Spleen (tissue), 11 donors: ENCODE measurements around the gene DPYSL5. TPM values are rescaled to one million over a fixed set of nuclear protein-coding genes. Genes with fewer than 3 reads are reported as not detected.

Experiments
- DNase-seq: peaks from one replicate; pipeline ENCODE4 v3.0.0-alpha.2; 2020
- H3K27ac ChIP-seq, 8 donors: fragments of 200-600 bp; sonication (generic) in 7 of 8; 1 replicate in 4 of 8; 2 replicates in 4 of 8; pipeline versions ENCODE4 v1.5.0 to v1.8.0; 2016 to 2021; ENCODE audit warnings: inconsistent platforms in 4 of 8, mild to moderate bottlenecking in 4 of 8, moderate library complexity in 1 of 8
- H3K27me3 ChIP-seq, 7 donors: fragments of 200-600 bp; sonication (generic) in 6 of 7; replicated peaks in 1 of 7; 1 replicate in 4 of 7; 2 replicates in 3 of 7; pipeline versions ENCODE4 v1.5.0 to v1.8.0; 2016 to 2021; ENCODE audit warnings: inconsistent platforms in 3 of 7, mild to moderate bottlenecking in 1 of 7
- H3K36me3 ChIP-seq, 6 donors: fragments of 200-600 bp; sonication (generic) in 5 of 6; 1 replicate in 4 of 6; 2 replicates in 2 of 6; pipeline versions ENCODE4 v1.5.0 to v1.8.0; 2016 to 2021; ENCODE audit warnings: inconsistent platforms in 2 of 6
- H3K4me1 ChIP-seq, 6 donors: fragments of 200-600 bp; sonication (generic) in 5 of 6; 1 replicate in 3 of 6; 2 replicates in 3 of 6; pipeline versions ENCODE4 v1.5.0 to v1.8.0; 2016 to 2021; ENCODE audit warnings: inconsistent platforms in 3 of 6
- H3K4me3 ChIP-seq, 8 donors: fragments of 200-600 bp; sonication (generic) in 7 of 8; 1 replicate in 4 of 8; 2 replicates in 4 of 8; pipeline versions ENCODE4 v1.5.0 to v1.8.0; 2016 to 2021; ENCODE audit warnings: inconsistent platforms in 4 of 8, mild to moderate bottlenecking in 4 of 8, moderate library complexity in 2 of 8
- H3K9me3 ChIP-seq, 8 donors: fragments of 200-600 bp; sonication (generic) in 7 of 8; 1 replicate in 4 of 8; 2 replicates in 4 of 8; pipeline versions ENCODE4 v1.5.0 to v1.8.0; 2016 to 2021; ENCODE audit warnings: inconsistent platforms in 4 of 8
- POLR2A ChIP-seq, 3 donors: fragments of 450-650 bp; IDR thresholded peaks; one replicate each; pipeline ENCODE4 v1.5.1; 2017; ENCODE audit warnings: antibody characterized with exemption in 3 of 3, mild to moderate bottlenecking in 1 of 3
- POLR2AphosphoS5 ChIP-seq, 3 donors: sonication (generic); formaldehyde crosslinking; IDR thresholded peaks; one replicate each; pipeline ENCODE4 v1.5.1; 2017; ENCODE audit warnings: antibody characterized with exemption in 3 of 3
- WGBS, 5 donors: extraction: QIAGEN DNeasy Blood & Tissue Kit in 3 of 5; methylation state at CpG; one replicate each; pipeline versions ENCODE4 v1.1.5 to v1.1.7; 2013 to 2018; 5-methylcytosine and 5-hydroxymethylcytosine counted together
- intact Hi-C: fragments of 100-400 bp; cut with DNase I; formaldehyde crosslinking; loops from one replicate; pipeline ENCODE4 v1.15.0; 2023; ENCODE audit warnings: low total_unique reads
- polyA plus RNA-seq, 3 donors: library from polyadenylated mRNA; stranded (reverse); fragments of 200-250 nt; gene quantifications; one replicate each; pipeline ENCODE4 v1.2.1, GENCODE V29; 2013
- total RNA-seq, 7 donors: library from RNA; depleted of rRNA in 3 of 7; stranded (reverse); fragments of >200 nt in 3 of 7; fragmentation: NEBNext Ultra II Directional in 4 of 7; extraction: Animal tissue kit (Norgen Biotek cat#: 25700) in 4 of 7; gene quantifications; one replicate each; pipeline versions ENCODE4 v1.1.0 to v1.2.1, GENCODE V29; 2016 to 2021
- TF ChIP-seq, protein P1 (sequence below), 11 experiments: fragments of 200-600 bp in 7 of 11; fragments of 450-650 bp in 4 of 11; sonication (generic) in 4 of 11; IDR thresholded peaks in 8 of 11; conservative IDR thresholded peaks in 3 of 11; 1 replicate in 7 of 11; 2 replicates in 4 of 11; pipeline versions ENCODE4 v1.4.0 to v1.8.0; 2016 to 2021; ENCODE audit warnings: antibody characterized with exemption in 11 of 11, inconsistent platforms in 4 of 11, mild to moderate bottlenecking in 1 of 11
- donor health status: healthy with polysubstance abuse.
- donor health status: DM: no; HTN: no; CAD: no; lungs with moderate emphysema.
- donor health status: DM: no; HTN: no; CAD: no.
- donor health status: Bipolar disorder and iron deficiency.
- donor health status: healthy.
- donor health status: DM: no; HTN: no; CAD: no.
- donor health status: DM: yes; HTN: yes; CAD: no.

DPYSL5 gene
- total and polyA plus RNA-seq, 10 donors: 0.02 to 0.07 (median 0.02) TPM; not detected in 7

DNA sequence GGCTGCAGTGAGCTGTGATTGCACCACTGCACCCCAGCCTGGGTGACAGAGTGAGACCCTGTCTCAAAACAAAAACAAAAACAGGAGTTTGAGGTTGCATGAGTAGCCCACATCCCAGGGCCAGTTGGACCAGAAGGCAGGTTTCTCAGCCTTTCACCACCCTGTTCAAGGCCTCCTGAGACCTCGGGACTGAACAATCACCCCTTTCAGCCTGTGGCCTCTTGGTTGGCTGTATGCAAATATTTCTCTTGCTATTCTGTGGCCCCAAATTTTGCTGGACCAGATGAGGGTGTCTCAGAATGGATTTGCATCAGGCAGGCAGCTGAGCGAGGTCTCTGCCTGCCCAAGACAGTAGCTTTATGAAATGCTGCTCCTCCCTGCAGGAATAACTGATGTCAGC lies 56.9 kb downstream of the DPYSL5 start:
- WGBS, 5 donors: 70 to 83% (median 76%) methylated on average over 2 of the region's 2 CpGs
- Histone ChIP-seq H3K4me3 (no peak overlapping the region), H3K9me3 (no peaks in the 10 kb centered on the region), H3K4me1 (no peaks in the 10 kb centered on the region), H3K27ac (no peak overlapping the region), H3K36me3 (no peaks in the 10 kb centered on the region), H3K27me3 (peaks cover 0 to 11% (median 0%) of the 10 kb centered on the region in 7 donors)
- TF ChIP-seq, protein P1, sequence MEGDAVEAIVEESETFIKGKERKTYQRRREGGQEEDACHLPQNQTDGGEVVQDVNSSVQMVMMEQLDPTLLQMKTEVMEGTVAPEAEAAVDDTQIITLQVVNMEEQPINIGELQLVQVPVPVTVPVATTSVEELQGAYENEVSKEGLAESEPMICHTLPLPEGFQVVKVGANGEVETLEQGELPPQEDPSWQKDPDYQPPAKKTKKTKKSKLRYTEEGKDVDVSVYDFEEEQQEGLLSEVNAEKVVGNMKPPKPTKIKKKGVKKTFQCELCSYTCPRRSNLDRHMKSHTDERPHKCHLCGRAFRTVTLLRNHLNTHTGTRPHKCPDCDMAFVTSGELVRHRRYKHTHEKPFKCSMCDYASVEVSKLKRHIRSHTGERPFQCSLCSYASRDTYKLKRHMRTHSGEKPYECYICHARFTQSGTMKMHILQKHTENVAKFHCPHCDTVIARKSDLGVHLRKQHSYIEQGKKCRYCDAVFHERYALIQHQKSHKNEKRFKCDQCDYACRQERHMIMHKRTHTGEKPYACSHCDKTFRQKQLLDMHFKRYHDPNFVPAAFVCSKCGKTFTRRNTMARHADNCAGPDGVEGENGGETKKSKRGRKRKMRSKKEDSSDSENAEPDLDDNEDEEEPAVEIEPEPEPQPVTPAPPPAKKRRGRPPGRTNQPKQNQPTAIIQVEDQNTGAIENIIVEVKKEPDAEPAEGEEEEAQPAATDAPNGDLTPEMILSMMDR (IDR thresholded peaks at IDR 0.05 in 8 of 11, conservative IDR thresholded peaks at IDR 0.05 in 3 of 11): no peak
- TF ChIP-seq POLR2A (IDR thresholded peaks at IDR 0.05): no peak
- no peak for TF ChIP-seq POLR2AphosphoS5 (IDR thresholded peaks at IDR 0.05)
- intact Hi-C loops: no loop called here
- no peak for DNase-seq

DNA sequence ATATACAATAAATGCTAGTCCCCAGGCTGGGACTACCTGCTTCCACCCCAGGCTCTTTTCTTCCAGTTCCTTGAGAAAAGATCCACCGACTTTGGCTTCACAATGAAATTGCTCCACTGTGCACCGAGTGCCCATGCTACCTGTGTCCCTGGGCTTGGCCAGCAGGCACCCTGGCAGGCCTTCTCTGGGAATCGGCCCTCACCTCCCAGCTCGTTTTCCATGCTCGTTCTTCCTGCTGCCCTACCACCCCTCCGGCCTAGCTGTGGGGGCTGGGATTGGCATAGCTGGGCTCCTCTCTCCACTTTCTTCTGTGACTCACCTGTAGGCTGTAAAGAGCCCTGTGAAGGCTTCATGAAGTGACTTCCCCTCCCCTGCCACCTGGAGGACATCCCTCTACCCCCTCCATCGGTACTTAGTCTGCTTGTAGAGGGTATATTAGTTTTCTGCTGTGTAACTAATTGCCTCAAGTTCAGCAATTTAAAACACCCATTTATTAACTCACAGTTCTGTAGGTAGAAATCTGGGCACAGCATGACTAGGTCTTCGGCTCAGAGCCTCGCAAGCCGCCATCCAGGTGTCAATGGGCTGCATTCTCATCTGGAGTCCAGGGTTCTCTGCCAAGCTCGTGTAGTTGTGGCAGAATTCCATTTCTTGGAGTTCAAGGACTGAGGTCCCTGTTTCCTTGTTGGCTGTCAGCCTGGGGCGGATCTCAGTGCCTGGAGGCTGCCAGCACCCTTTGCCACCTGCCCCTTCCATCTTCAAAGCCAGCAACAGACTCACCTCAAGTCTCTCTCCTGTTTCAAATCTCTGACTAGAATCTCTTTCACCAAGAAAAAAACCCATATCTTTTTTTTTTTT lies 57.6 kb downstream of the DPYSL5 start:
- WGBS, 5 donors: 82 to 86% (median 85%) methylated on average over 12 of the region's 12 CpGs
- Histone ChIP-seq H3K36me3 (no peaks in the 10 kb centered on the region), H3K9me3 (no peaks in the 10 kb centered on the region), H3K4me3 (no peak overlapping the region), H3K27me3 (peaks cover 0 to 11% (median 0%) of the 10 kb centered on the region in 7 donors), H3K4me1 (no peaks in the 10 kb centered on the region), H3K27ac (no peak overlapping the region)
- intact Hi-C loops: no loop called here
- TF ChIP-seq, protein P1 (IDR thresholded peaks at IDR 0.05 in 8 of 11, conservative IDR thresholded peaks at IDR 0.05 in 3 of 11): no peak
- TF ChIP-seq POLR2AphosphoS5 (IDR thresholded peaks at IDR 0.05) (no peak), POLR2A (IDR thresholded peaks at IDR 0.05) (no peak)
- DNase-seq: no peak

DNA sequence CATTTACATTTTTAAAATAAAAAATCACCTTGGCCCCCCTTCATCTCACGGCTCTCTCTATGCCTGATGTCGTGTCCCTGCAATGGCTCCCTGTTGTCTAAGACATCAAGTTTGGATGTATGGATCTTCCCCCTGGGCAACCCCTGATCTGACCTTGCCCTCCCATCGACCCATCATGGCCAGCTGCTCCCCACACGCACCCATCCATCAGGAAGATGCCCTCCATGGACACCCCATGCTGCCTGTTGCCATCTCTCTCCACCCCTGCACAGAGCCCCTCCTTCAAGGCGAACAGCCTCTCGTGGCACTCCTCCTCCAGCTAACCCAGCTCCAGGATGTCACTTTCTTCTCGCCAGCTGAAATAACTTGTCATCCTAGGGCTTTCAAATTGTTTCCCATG lies 59.5 kb downstream of the DPYSL5 start:
- TF ChIP-seq, protein P1 (IDR thresholded peaks at IDR 0.05 in 8 of 11, conservative IDR thresholded peaks at IDR 0.05 in 3 of 11): no peak
- TF ChIP-seq POLR2A (IDR thresholded peaks at IDR 0.05) (no peak), POLR2AphosphoS5 (IDR thresholded peaks at IDR 0.05) (no peak)
- no peaks in the 10 kb centered on the region for H3K36me3 ChIP-seq
- no peak for DNase-seq
- H3K4me3 ChIP-seq: no peak overlapping the region
- 62 to 75% (median 68%) methylated on average over 7 of the region's 7 CpGs for WGBS, 5 donors
- H3K9me3 ChIP-seq: no peaks in the 10 kb centered on the region
- H3K4me1 ChIP-seq: no peaks in the 10 kb centered on the region
- H3K27ac ChIP-seq: no peak overlapping the region
- intact Hi-C loops: no loop called here
- peaks cover 0 to 21% (median 5%) of the 10 kb centered on the region in 7 donors for H3K27me3 ChIP-seq

DNA sequence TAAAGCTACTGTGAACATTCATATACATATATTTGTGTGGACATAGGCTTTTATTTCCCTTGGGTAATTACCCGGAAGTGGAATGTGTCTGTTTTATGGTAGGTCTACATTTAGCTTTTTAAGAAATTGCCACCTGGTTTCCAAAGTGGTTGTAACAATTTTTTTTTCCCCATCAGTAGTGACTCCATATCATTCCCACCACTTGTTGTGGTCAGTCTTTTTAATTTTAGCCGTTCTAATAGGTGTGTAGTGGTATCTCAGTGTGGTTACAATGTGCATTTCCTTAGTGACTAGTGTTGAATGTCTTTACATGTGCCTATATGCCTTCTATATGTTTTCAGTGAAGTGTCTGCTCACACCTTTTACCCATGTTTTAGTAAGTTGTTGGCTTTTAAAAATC lies 62.2 kb downstream of the DPYSL5 start:
- DNase-seq: no peak
- intact Hi-C loops: no loop called here
- no peaks in the 10 kb centered on the region for H3K36me3 ChIP-seq
- H3K4me1 ChIP-seq: no peaks in the 10 kb centered on the region
- no peak overlapping the region for H3K27ac ChIP-seq
- TF ChIP-seq POLR2A (IDR thresholded peaks at IDR 0.05): no peak
- TF ChIP-seq POLR2AphosphoS5 (IDR thresholded peaks at IDR 0.05): no peak
- TF ChIP-seq, protein P1 (IDR thresholded peaks at IDR 0.05 in 8 of 11, conservative IDR thresholded peaks at IDR 0.05 in 3 of 11): no peak
- 80 to 96% (median 90%) methylated on average over 2 of the region's 2 CpGs for WGBS, 5 donors
- H3K9me3 ChIP-seq: no peaks in the 10 kb centered on the region
- H3K4me3 ChIP-seq: no peak overlapping the region
- peaks cover 0 to 48% (median 8%) of the 10 kb centered on the region in 7 donors for H3K27me3 ChIP-seq
